Stimulated activated CD4-positive, alpha-beta T cell treated with anti-CD3 and anti-CD28 coated beads, Interleukin-1b, Interleukin-23, amount 100 ng/mL, for 1 hour (primary cell): Measurements from ENCODE around the gene ABCG8.
"Not testable (repeated sequence)": the region's sequence is repeated elsewhere in the genome, so short reads cannot be mapped to it uniquely, and the experiment has no call there.

Experiments used
- DNase-seq, 2 donors: peaks; one replicate each; pipeline ENCODE4 v3.0.0-alpha.2; 2020; ENCODE audit warnings: low read depth in 2 of 2

ABCG8 gene

DNA sequence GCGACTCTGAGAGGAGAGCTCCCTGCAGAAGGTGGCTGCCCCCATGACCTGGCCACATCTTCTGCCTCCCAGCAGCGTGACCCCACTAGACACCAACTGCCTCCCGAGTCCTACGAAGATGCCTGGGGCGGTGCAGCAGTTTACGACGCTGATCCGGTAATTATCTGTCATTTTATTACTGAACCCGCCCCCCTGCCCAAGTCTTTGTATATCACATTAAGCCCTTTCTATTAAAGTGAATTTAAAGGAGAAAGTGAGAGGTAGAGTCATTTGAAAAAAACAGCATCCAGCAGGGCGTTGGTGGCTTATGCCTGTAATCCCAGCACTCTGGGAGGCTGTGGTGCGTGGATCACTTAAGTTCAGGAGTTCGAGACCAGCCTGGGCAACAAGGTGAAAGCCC lies 33.4 kb downstream of the ABCG8 start:
- DNase-seq, result no peak

DNA sequence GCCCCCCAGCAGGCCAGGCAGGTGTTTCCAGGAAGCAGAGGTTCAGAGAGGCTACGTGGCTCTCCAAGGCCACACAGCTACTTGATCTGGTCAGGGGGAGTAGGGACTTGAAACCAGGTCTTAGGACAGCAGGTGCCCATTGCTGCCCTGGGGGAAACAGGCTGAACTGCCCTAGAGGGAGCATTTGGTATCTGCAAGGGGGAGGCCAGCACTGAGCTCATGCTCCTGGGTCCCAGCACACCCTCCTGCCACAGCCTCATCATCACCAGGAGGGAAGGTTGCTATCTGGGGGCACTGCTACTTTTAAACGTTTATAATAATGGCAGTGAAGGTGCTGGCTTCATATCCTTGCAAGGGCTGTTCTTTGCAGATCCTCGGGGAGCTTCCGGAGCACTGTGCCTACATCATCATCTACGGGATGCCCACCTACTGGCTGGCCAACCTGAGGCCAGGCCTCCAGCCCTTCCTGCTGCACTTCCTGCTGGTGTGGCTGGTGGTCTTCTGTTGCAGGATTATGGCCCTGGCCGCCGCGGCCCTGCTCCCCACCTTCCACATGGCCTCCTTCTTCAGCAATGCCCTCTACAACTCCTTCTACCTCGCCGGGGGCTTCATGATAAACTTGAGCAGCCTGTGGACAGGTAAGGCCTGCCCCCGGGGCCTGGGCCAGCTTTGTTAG lies 36.1 kb downstream of the ABCG8 start:
- DNase-seq, result no peak

DNA sequence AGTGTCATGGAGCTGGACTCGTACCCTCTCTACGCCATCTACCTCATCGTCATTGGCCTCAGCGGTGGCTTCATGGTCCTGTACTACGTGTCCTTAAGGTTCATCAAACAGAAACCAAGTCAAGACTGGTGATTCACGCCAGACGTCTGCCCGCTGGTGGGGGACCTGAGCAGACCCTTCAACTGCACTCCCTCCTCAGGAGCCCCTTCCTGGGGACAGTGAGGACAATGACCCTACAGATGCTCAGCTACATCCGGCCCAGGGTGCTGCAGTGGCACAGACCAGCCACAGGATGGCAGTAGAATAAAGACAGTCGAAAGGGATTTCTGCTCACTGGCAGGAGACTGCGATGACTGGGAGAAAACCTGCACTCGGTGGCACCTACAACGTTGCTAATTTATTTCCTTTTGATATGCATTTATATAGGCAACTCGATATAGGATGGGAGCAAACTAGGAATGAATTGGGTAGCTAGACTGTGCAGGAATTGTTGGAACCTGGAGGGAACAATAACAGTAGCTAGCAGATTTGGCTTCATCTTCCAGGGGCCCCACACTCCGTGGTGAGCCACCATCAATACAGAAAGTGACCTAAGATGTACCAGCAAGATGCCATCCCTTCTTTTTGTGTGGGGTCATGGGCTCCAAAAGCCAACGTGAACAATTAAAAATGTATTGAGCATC lies 39.2 kb downstream of the ABCG8 start:
- peak; percentile 5 to 42 for DNase-seq

DNA sequence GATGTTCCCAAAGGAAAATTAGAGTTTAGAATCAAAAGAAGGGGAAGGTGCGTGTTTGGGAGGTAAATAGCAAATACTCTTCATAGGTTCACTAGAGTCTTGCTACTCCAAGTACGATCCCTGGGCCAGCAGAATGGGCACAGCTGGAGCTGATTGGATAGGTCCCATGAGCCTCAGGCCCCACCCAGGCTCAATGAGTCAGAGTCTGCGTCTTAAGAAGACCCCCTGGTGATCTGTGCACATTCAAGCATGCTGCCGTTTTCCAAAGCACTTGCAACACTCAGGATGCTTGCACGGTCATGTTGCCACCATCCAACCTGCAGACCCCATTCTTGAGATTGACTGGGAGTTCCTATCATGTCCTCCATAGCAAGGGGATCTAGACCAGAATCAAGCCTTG lies 40.5 kb downstream of the ABCG8 start:
- DNase-seq, result no peak

GRCh38 chr2:43880471-43880870 lies 41.7 kb downstream of the ABCG8 start:
- no peak for DNase-seq

DNA sequence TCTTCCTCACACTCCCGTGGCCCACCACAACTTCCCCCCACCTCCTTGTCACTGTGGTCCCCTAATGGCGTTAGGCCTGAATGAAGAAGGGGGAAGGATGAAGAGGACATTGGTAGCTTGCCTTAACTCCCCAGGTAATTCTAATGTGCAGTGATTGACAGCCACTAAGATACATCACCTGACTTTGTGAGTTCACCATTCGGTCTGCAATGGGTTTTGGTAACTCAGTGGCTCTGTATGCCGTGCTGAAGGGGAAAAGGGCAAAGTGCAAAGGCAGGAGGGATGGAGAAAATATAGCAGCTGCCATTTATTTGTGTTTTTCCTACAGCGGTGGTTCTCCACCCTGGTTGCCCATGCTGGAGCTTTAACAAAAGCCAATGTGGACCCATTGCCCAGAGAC lies 42.2 kb downstream of the ABCG8 start:
- no peak for DNase-seq

- no peak for DNase-seq
Measured at GRCh38 chr2:43882312-43882711, 43.5 kb downstream of the ABCG8 start.

DNA sequence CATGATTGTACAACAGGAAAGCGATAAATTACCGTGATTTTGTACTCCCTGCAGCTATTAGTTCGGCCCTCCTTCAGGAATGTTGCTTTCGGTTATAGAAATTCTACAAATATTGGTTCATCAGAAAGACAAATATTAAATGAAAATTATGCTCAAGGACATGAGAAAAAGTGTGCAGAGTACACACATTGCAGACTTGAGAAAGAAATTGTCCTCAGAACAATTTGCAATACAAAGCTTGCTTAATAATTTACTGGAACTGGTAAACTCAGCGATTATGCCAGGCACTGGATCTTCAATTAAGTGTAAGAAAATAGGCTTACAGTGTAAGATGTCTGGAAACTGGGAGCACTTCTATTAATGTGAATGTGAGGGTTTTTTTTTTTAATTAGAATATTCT lies 45.9 kb downstream of the ABCG8 start:
- no peak for DNase-seq

DNA sequence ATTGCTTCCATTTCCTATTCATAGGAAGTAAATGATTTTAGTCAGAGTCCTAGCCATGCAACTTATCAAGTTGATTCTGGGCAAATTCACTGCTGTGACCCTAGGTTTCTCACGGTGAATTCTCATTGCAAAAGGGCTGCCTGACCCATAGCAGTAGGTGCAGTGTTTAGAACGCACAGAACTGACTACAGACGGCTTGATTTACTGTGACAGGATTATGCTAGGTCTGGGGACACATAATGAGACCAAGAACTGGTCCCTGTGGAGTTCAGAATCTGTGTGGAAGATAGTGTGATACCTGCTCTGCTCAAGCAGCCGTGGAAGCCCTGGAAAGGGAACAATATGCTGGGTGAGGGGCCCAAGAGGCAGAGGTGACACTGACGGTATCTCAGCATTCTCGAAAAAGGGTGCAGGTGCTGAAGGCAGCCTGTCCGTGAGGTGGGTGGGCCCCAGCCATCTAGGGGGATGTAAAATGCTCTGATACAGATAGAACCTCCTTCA lies 46.4 kb downstream of the ABCG8 start:
- DNase-seq, result no peak

GRCh38 chr2:43887176-43887575 lies 48.4 kb downstream of the ABCG8 start:
- DNase-seq, result no peak

- no peak for DNase-seq
Measured at GRCh38 chr2:43889416-43889815, 50.6 kb downstream of the ABCG8 start.

GRCh38 chr2:43890855-43891254 lies 52.1 kb downstream of the ABCG8 start:
- no peak for DNase-seq

- no peak for DNase-seq
Measured at GRCh38 chr2:43894743-43895142, 56.0 kb downstream of the ABCG8 start.

DNA sequence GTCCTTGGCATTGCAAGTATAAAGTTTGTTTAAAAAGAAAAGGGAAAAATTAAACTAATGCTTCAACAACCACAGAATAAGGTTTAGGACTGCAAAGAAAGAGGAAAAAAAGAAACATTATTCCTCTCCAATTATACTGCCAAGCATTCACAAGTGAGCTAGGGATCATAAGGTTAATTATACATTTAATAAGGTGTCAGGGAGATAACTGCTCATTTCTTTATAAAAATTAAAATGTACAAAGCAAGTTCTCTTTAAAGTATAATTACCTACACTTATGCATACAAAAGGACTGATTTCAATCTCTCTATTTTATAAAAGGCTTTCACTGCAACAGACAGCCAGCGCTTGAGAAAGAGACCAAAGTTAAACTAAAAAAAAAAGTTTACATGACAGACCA lies 58.1 kb downstream of the ABCG8 start:
- DNase-seq, result no peak

DNA sequence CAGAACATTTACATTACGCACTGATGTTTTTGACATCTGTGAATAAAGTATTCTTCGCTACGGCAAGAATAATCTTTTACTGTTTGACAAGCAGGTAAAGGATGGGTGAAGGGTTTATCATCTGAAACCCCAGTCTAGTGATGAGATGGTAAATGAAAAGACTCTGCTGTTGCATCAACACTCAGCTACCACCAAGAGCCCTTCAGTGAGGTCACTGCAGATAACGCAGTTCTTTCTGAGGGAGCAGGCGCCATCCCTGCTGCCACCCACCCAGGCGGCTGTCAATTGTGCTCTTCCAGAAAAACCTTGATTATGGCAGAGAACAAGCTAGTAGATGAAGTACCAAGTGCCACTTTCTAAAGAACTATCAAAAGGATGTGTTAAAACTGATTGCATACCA lies 58.7 kb downstream of the ABCG8 start:
- no peak for DNase-seq

DNA sequence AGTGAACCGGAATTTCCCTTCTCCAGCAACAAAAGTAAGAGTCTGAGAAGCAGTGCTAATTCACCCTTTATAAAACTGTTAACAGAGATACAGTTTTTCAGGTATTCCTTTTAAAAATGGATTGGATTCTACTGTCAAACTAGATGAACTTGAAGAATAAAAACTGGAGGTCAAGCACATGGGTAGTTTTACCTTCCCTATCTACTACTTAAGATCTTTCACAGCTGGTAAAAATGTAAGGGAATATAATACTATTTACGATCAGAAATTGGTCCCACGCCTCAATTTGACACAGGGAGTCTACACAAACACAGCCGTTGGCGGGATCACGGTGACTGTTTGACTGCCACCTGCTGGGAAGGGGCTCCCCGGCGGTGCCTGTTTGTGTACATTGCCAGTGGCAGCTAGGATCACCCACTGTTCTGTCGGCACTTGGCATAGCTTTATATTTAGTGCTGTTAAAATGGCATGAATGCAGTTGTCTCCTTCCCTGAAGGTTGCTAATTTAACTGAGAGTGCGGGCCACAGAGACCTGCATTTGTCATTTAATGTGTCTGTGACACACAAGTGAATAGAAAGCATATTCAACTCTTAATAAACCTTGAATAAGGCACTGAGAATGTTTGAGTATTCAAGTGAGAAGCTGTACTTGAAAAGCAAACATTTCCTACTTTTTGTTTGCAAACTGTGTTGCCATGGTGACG lies 59.5 kb downstream of the ABCG8 start:
- DNase-seq, result no peak

DNA sequence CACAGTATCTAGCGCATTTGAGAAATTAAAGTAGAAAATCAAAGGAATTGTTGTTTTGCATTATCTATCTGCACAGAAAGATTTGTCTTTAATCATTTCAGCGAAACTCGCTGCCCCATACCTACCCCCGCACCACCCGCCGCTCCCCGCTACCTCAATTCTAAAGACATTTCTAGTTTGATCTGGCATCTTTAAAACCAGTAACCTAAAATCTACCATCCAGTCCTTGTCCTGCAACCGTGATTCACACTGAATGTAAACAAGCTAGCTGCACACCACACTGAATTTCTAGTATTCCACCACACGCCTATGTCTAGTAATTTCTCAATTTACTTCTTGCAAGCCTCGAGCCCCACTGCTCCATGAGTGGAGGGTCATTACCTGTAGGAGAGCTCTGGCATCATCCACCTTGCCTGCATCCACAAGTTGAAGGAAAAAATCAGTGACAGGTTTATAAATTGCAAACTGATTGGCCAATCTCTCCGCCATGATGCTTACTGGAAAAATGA lies 60.1 kb downstream of the ABCG8 start:
- DNase-seq, result no peak

DNA sequence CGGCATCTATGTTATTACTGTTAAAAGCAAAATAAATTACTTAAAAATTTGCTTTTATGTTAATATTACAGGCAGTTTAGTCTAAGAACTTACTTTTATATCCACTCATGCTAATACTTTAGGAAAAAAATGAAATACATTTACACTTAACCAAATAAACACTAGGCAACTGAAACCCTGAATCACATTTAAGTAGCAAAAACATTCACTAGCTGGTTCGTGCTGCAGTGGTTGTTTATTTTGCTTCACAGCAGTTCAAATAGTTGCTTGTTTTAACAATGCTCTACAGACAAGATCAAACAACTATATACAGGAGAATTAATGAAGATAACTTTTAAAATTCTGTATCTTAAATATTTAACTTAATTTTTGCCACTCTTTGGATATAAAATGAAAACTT lies 60.8 kb downstream of the ABCG8 start:
- no peak for DNase-seq

DNA sequence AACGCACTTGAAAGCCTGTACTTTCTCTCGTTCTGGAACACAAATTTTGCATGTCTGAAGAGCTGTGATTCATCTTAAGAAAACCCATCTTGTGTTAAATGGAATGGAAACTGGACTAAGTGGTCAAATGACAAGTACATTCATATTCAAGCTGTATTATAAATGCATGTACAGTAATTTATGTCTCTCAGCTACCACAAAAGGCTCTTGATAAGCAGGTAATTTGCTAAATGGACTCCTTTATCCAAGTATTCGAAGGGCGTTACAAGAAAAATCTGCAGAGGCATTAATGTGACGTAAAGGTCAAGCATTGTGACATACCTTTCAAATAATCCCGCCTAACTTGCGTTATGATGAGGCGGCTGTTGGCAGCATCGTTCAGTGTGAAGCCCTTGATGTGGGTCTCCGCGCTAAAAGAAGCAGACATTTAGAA lies 66.6 kb downstream of the ABCG8 start:
- no peak for DNase-seq

GRCh38 chr2:43905871-43906270 lies 67.1 kb downstream of the ABCG8 start:
- no peak for DNase-seq

GRCh38 chr2:43906448-43907109 lies 67.8 kb downstream of the ABCG8 start:
- DNase-seq, result no peak

DNA sequence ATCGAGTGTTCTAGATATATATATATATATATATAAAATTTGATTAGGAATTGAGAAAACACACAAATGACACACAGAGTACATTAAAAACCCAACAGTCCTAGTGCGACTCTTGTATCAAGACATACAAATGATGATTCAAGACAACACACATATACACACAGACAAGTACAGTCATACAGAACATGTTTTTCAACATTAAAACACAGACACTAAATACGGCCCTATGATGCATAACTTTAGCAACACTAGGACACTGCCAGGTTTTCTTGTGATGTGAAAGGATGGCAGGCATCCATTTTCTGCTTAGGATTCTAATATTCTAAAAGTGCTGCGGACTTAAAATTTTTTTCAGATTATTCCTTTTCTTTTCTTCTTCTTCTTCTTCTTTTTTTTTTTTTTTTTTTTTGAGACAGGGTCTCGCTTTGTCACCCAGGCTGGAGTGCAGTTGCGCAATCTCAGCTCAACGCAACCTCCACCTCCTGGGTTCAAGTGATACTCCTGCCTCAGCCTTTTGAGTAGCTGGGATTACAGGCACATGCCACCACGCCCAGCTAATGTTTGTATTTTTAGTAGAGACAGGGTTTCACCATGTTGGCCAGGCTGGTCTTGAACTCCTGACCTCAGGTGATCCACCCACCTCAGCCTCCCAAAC lies 72.5 kb downstream of the ABCG8 start:
- not testable (repeated sequence) for DNase-seq
